Heart right ventricle (tissue), 16 donors: ENCODE measurements around the gene DIS3L2. TPM values are rescaled to one million over a fixed set of nuclear protein-coding genes. Genes with fewer than 3 reads are reported as not detected.
"Not testable (repeated sequence)": the region's sequence is repeated elsewhere in the genome, so short reads cannot be mapped to it uniquely, and the experiment has no call there.

Source experiments
- ATAC-seq, 8 donors: fragments of 200-7000 bp; cut with Tn5 transposase; one replicate each; pipeline ENCODE4 v1.9.1; 2020; ENCODE audit warnings: mild to moderate bottlenecking in 8 of 8, moderate library complexity in 8 of 8, moderate number of reproducible peaks in 1 of 8
- DNase-seq, 2 donors: peaks; one replicate each; pipeline ENCODE4 v3.0.0-alpha.2; 2020
- H3K27ac ChIP-seq, 10 donors: fragments of 200-600 bp; sonication (generic) in 2 of 10; one replicate each; pipeline versions ENCODE4 v1.5.0 to v1.8.0; 2020 to 2022; ENCODE audit warnings: mild to moderate bottlenecking in 3 of 10
- H3K27me3 ChIP-seq, 7 donors: fragments of 200-600 bp; one replicate each; pipeline ENCODE4 v1.8.0; 2021 to 2022; ENCODE audit warnings: mild to moderate bottlenecking in 2 of 7
- H3K36me3 ChIP-seq, 9 donors: fragments of 200-600 bp; sonication (generic) in 1 of 9; one replicate each; pipeline versions ENCODE4 v1.5.0 to v1.8.0; 2020 to 2022; ENCODE audit warnings: mild to moderate bottlenecking in 2 of 9
- H3K4me1 ChIP-seq, 9 donors: fragments of 200-600 bp; sonication (generic) in 1 of 9; one replicate each; pipeline versions ENCODE4 v1.5.0 to v1.8.0; 2020 to 2022; ENCODE audit warnings: mild to moderate bottlenecking in 4 of 9
- H3K4me3 ChIP-seq, 10 donors: fragments of 200-600 bp; sonication (generic) in 2 of 10; one replicate each; pipeline versions ENCODE4 v1.5.0 to v1.8.0; 2020 to 2022; ENCODE audit warnings: mild to moderate bottlenecking in 7 of 10, moderate library complexity in 2 of 10
- H3K9me3 ChIP-seq, 11 donors: fragments of 200-600 bp in 10 of 11; sonication (generic) in 2 of 11; one replicate each; pipeline versions ENCODE4 v1.5.0 to v1.8.0; 2013 to 2022; ENCODE audit warnings: mild to moderate bottlenecking in 2 of 11, control low read depth in 1 of 11, moderate library complexity in 1 of 11
- WGBS, 2 donors: extraction: QIAGEN DNeasy Blood & Tissue Kit; methylation state at CpG; one replicate each; pipeline ENCODE4 v1.1.7; 2013; ENCODE audit warnings: inconsistent platforms in 1 of 2; 5-methylcytosine and 5-hydroxymethylcytosine counted together
- intact Hi-C, 10 donors: fragments of 100-400 bp; cut with DNase I; formaldehyde crosslinking; loops; one replicate each; pipeline versions ENCODE4 v1.11.1 to v1.14.2; 2022
- polyA plus RNA-seq, 2 donors: library from polyadenylated mRNA; stranded (reverse); fragments of 200-250 nt; gene quantifications; one replicate each; pipeline ENCODE4 v1.2.3, GENCODE V29; 2013
- total RNA-seq, 10 donors: library from RNA; stranded (reverse); fragmentation: NEBNext Ultra II Directional in 3 of 10; extraction: Animal tissue kit (Norgen Biotek cat#: 25700) in 3 of 10; gene quantifications; one replicate each; pipeline versions ENCODE4 v1.2.1 to v1.2.4, GENCODE V29; 2021 to 2023
- TF ChIP-seq, protein P1 (sequence below), 9 donors: fragments of 200-600 bp; sonication (generic) in 2 of 9; IDR thresholded peaks; one replicate each; pipeline versions ENCODE4 v1.5.0 to v1.8.0; 2021 to 2022; ENCODE audit warnings: antibody characterized with exemption in 9 of 9, mild to moderate bottlenecking in 5 of 9, moderate library complexity in 1 of 9
- donor health status: Arrhythmogenic right ventricular cardiomyopathy.
- donor health status: ischemic (EF 13 %, LVEDD 7.1; RV severe dilation, severe dysfunction).
- donor health status: healthy with polysubstance abuse.
- donor health status: DM: no; HTN: yes; CAD: no.
- donor health status: DM: no; HTN: no; CAD: no.
- donor health status: ischemic (EF 25% LVEDD 6.9; RV normal size, moderate dysfunction).
- donor health status: ischemic (EF 25% LVEDD 5.7; RV mildly dilated, moderate dysfunction).
- donor health status: healthy.
- donor health status: DM: yes; HTN: yes; CAD: no.
- donor health status: Ischemic cardiomyopathy.
- donor health status: ischemic (EF 35%, LVEDD 5.7; RV mildly dilated, moderate dysfunction).
- donor health status: nonischemic (EF 11% LVEDD 7.7; RV severe dilation, severe dysfunction).
- donor health status: DM: yes; HTN: yes; CAD: no.
- donor health status: PGD.
- donor health status: ischemic (EF 29% LVEDD 5.4; RV normal size, mild dysfunction).
- donor health status: nonischemic (EF 23%, LVEDD 6.1; RV moderate dilation, normal function).

DIS3L2 gene
- total and polyA plus RNA-seq, 12 donors, result 9.5 to 24.5 (median 18.5) TPM

DNA sequence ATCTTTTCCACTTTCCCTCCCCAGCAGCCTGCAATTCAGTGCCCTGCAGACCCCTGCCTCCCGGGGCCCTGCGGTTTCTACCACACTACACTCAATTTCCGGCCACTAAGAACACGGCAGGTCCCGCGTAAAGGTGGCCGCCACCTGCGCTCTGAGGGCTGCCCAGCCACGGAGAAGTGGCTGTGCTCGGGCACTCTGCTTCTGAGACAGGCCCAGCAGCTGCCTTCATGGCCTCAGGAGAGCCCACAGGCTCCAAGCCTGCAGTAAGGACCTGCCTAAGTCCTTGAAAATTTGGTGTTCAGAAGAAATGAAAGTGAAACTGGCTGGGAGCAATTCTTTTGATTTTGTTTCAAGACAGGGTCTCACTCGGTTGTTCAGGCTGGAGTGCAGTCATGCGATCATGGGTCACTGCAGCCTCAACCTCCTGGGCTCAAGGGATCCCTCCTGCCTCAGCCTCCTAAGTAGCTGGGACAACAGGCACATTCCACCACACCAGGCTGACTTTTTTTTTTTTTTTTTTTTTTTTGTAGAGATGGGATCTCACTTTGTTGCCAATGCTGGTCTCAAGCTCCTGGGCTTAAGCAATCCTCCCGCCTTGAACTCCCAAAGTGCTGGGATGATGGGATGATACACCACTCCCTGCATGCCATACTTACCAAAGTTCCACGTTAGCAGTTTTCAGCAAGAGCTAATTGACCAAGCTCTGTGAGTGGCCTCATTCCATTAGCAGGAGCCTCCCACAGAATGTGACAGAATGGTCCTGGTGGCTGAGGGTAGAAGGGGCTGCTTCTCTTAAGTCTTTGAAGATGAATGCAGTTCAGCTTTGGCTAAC, 402.5 kb downstream of the DIS3L2 start:
- ATAC-seq (no peak), DNase-seq (no peak)
- Histone ChIP-seq H3K9me3 (no peaks in the 10 kb centered on the region), H3K27me3 (peaks cover 0 to 13% (median 4%) of the 10 kb centered on the region in 7 donors), H3K4me3 (peak overlapping the region in 2 of 10 donors; percentile 7 to 46), H3K27ac (peak overlapping the region in 1 of 10 donors; percentile 31), H3K4me1 (peaks cover 0 to 9% (median 0%) of the 10 kb centered on the region in 9 donors), H3K36me3 (no peaks in the 10 kb centered on the region)
- intact Hi-C loops, result no loop called here
- TF ChIP-seq, protein P1, sequence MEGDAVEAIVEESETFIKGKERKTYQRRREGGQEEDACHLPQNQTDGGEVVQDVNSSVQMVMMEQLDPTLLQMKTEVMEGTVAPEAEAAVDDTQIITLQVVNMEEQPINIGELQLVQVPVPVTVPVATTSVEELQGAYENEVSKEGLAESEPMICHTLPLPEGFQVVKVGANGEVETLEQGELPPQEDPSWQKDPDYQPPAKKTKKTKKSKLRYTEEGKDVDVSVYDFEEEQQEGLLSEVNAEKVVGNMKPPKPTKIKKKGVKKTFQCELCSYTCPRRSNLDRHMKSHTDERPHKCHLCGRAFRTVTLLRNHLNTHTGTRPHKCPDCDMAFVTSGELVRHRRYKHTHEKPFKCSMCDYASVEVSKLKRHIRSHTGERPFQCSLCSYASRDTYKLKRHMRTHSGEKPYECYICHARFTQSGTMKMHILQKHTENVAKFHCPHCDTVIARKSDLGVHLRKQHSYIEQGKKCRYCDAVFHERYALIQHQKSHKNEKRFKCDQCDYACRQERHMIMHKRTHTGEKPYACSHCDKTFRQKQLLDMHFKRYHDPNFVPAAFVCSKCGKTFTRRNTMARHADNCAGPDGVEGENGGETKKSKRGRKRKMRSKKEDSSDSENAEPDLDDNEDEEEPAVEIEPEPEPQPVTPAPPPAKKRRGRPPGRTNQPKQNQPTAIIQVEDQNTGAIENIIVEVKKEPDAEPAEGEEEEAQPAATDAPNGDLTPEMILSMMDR (IDR thresholded peaks at IDR 0.05), result no peak
- 78 to 89% methylated on average over 14 of the region's 14 CpGs for WGBS, 2 donors

DNA sequence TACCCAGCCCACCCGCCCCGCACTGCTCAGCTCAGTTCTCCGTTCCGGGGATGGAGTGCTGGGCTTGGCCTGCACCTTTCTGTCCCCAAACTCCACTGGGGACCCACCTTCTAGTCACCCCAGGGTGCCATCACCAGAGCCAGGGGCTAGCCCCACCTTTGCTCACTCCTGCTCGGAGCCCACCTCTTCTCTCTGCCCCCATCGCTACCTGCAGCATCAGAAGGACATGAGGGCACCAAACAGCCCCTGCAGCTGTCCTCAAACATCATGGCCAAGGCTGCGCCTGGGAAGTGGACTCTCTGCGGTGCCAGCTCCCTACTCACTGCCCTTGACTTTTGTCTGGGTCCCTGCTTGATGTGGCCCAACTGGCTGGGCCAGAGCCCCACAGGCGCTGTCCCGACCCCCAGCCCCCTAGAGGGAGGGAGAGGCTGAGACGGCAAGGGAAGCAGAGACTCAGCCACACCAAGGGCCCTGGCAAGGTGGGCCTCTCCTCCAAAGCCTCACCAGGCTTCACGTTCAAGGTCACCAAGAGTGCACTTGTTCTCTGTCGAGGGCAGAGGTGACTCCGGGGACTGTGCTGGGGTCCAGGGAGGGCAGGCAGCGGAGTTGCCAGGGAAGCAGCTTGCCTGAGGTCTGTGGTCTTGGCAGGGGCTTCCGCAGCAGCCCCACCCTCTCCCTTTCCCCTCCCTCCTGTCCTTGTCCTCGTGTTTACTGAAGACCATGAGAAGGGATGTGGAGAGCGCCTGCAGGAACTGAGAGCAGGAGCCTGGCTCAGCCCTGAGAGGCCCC, 403.5 kb downstream of the DIS3L2 start:
- H3K4me3 ChIP-seq, H3K4me1 ChIP-seq, DNase-seq, H3K9me3 ChIP-seq, H3K27ac ChIP-seq, intact Hi-C loops, H3K36me3 ChIP-seq: not testable (repeated sequence)
- H3K27me3 ChIP-seq, result peaks cover 0 to 15% (median 6%) of the 10 kb centered on the region in 7 donors
- ATAC-seq, result peak in 2 of 8 donors; percentile 14 to 20
- 77 to 78% methylated on average over 17 to 18 of the region's 18 CpGs for WGBS, 2 donors

DNA sequence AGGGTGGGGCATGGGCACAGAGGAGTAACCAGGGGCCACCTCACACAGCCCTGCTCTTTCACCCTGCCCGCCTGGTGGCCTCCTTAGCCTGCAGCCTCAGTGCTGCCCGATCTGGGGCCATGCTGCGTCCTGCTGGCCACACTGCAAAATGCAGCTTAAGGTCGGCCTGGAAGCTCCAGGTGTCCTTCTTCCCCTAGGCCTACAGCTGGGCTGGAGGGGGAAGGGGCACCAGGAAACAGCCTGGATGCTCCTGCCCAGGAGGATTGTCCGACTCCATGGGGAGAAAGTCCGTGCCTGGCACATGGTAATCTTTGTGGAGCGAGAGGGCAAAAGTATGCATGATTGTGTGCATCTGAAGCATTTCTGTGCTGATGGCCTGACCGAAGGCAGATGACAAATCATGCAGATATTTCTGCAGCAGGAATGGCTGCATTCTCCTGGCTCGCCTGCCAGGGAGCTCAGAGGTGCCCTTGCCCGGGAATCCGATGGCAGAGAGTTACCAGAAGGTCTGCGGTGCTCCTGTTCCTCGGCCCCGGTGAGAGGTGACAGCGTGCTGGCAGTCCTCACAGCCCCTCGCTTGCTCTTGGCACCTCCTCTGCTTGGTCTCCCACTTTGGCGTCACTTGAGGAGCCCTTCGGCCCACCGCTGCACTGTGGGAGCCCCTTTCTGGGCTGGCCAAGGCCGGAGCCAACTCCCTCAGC, 404.3 kb downstream of the DIS3L2 start:
- Histone ChIP-seq H3K36me3 (no peaks in the 10 kb centered on the region), H3K4me3 (no peak overlapping the region), H3K27me3 (peaks cover 0 to 15% (median 8%) of the 10 kb centered on the region in 7 donors), H3K27ac (no peak overlapping the region), H3K4me1 (peaks cover 0 to 9% (median 0%) of the 10 kb centered on the region in 9 donors), H3K9me3 (no peaks in the 10 kb centered on the region)
- DNase-seq, result no peak
- TF ChIP-seq, protein P1 (IDR thresholded peaks at IDR 0.05), result peak in 1 of 9 donors; percentile 29
- 65 to 76% methylated on average over 20 of the region's 20 CpGs for WGBS, 2 donors
- intact Hi-C loops, result no loop called here
- ATAC-seq, result peak; percentile 41 to 74 (median 56)

DNA sequence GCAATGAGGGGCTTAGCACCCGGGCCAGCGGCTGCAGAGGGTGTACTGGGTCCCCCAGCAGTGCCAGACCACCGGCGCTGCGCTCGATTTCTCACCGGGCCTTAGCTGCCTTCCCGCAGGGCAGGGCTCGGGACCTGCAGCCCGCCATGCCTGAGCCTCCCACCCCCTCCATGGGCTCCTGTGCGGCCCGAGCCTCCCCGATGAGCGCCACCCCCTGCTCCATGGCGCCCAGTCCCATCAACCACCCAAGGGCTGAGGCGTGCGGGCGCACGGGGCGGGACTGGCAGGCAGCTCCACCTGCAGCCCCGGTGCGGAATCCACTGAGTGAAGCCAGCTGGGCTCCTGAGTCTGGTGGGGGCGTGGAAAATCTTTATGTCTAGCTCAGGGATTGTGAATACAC, 404.9 kb downstream of the DIS3L2 start:
- intact Hi-C loops, ATAC-seq, H3K36me3 ChIP-seq, DNase-seq, H3K9me3 ChIP-seq, H3K27ac ChIP-seq, H3K4me1 ChIP-seq, H3K4me3 ChIP-seq: not testable (repeated sequence)
- 94 to 96% methylated on average over 20 of the region's 23 CpGs for WGBS, 2 donors
- H3K27me3 ChIP-seq, result peaks cover 0 to 15% (median 8%) of the 10 kb centered on the region in 7 donors

DNA sequence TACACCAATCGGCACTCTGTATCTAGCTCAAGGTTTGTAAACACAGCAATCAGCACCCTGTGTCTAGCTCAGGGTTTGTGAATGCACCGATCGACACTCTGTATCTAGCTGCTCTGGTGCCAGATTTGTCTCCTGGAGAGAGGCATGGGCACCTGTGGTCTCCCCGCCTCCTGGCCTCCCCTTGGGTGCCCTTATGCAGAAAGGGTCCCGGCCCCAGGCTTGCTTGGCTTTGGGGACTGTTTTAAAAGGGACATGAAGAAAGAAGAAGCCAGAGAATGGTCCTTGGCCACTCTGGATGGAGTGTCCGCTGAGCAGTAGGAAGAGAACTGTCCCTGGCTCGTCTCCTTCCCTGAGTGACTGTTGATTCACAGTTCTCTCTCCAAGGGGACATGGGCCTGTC, 405.5 kb downstream of the DIS3L2 start:
- TF ChIP-seq, protein P1 (IDR thresholded peaks at IDR 0.05), result no peak
- H3K4me3 ChIP-seq, result no peak overlapping the region
- H3K4me1 ChIP-seq, result peaks cover 0 to 9% (median 0%) of the 10 kb centered on the region in 9 donors
- no peak overlapping the region for H3K27ac ChIP-seq
- intact Hi-C loops, result no loop called here
- ATAC-seq (no peak), DNase-seq (no peak)
- H3K27me3 ChIP-seq, result peaks cover 0 to 15% (median 8%) of the 10 kb centered on the region in 7 donors
- no peaks in the 10 kb centered on the region for H3K36me3 ChIP-seq
- no peaks in the 10 kb centered on the region for H3K9me3 ChIP-seq
- 77 to 89% methylated on average over 7 of the region's 7 CpGs for WGBS, 2 donors
